Measurements from ENCODE around the gene HDGFL3. TPM values are rescaled to one million over a fixed set of nuclear protein-coding genes. Genes with fewer than 3 reads are reported as not detected.
A peak's percentile ranks its signal among the peaks of the same experiment; 100 is the strongest.

Gene HDGFL3
- total and polyA plus RNA-seq, 2 experiments from 2014 or later, result 68.6 to 135 TPM

GRCh38 chr15:83249030-83249343 is 41.4 kb upstream of the HDGFL3 start:
- H3K36me3 ChIP-seq (ENCODE audit: insufficient read depth), result no peaks in the 10 kb centered on the region
- H3K9me2 ChIP-seq (ENCODE audit: insufficient read depth), result no peaks in the 10 kb centered on the region
- H3K4me1 ChIP-seq (ENCODE audit: insufficient read depth), result peaks cover 10% of the 10 kb centered on the region
- H3K9me3 Mint-ChIP-seq, result no peaks in the 10 kb centered on the region
- TF ChIP-seq NANOG (IDR thresholded peaks at IDR 0.05; ENCODE audit: borderline replicate concordance) (no peak), CREB1 (CRISPR knock-in tag; IDR thresholded peaks at IDR 0.05; ENCODE audit: low read depth) (no peak), ZNF114 (CRISPR knock-in tag; IDR thresholded peaks at IDR 0.05) (no peak), EZH2phosphoT487 (IDR thresholded peaks at IDR 0.05; ENCODE audit: unreplicated experiment) (no peak), ZNF331 (CRISPR knock-in tag; IDR thresholded peaks at IDR 0.05; ENCODE audit: low read depth) (no peak), STAT1 (IDR thresholded peaks at IDR 0.05; ENCODE audit: unreplicated experiment) (no peak), ETS1 (IDR thresholded peaks at IDR 0.05) (no peak), JUNB (IDR thresholded peaks at IDR 0.05; ENCODE audit: unreplicated experiment) (no peak), CTCF (conservative IDR thresholded peaks at IDR 0.05; ENCODE audit: low read depth in 2 of 2) (no peak), REST (IDR thresholded peaks at IDR 0.05; ENCODE audit: unreplicated experiment) (no peak)
- H4K20me1 ChIP-seq (replicated peaks; ENCODE audit: insufficient read depth), result no peaks in the 10 kb centered on the region
- H3K4me2 ChIP-seq, result no peak overlapping the region; the same call in 1 of the 2 replicates
- H3K4me3 Mint-ChIP-seq, result no peak overlapping the region
- DNase-seq (ENCODE audit: low spot score) (peak; percentile 49), ATAC-seq (peak; percentile 81)
- no peak overlapping the region for H2AFZ ChIP-seq
- H3K27ac Mint-ChIP-seq, result no peak overlapping the region
- H3K36me3 Mint-ChIP-seq (ENCODE audit: low read depth), result no peaks in the 10 kb centered on the region
- H3F3A ChIP-seq (replicated peaks; ENCODE audit: low read depth), result no peaks in the 10 kb centered on the region
- no peaks in the 10 kb centered on the region for H3K27me3 ChIP-seq (ENCODE audit: insufficient read depth)
- H3K27me3 Mint-ChIP-seq (ENCODE audit: insufficient read depth, low read depth, poor library complexity), result peaks cover 4% of the 10 kb centered on the region
- no peaks in the 10 kb centered on the region for H3K79me2 ChIP-seq (replicated peaks; ENCODE audit: insufficient read depth)
- no peak overlapping the region for H3K4me3 ChIP-seq
- H3K4me1 Mint-ChIP-seq, result peaks cover 9% of the 10 kb centered on the region
- no peak overlapping the region for H3K27ac ChIP-seq (ENCODE audit: low read depth)
